Fibroblast of lung (primary cell): Measurements from ENCODE around the gene DDX10.

Experiments
- EZH2 ChIP-seq: IDR thresholded peaks from 2 replicates; pipeline ENCODE4 v1.5.1; 2012; ENCODE audit warnings: low read length, control low read depth, mild to moderate bottlenecking; ENCODE audit errors: missing control alignments
- TF ChIP-seq, protein P1 (sequence below), 2 donors: IDR thresholded peaks in 1 of 2; conservative IDR thresholded peaks in 1 of 2; 1 replicate in 1 of 2; 2 replicates in 1 of 2; pipeline ENCODE4 v1.5.1; 2011 to 2012; ENCODE audit warnings: low read length in 2 of 2, control low read depth in 1 of 2, inconsistent platforms in 1 of 2, low read depth in 1 of 2, mild to moderate bottlenecking in 1 of 2

DNA sequence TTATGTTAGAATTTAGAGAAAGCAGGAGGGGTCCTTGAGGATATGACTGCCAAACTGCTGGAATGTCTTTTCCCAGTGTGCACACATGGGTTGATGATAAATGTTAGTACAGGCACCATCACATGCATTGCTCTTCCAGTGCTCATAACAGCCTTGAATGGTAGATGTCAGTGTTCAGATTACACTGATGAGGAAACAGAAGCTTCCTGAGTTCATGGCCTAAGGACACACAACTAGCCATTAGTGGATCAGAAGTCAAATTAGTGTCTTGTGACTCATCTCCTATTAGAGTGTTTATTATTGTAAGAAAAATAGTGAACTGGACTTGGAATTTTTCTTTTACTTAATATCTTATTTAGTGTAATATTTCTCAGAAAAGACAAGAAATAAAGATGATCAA is 241.5 kb downstream of the DDX10 start:
- TF ChIP-seq, protein P1, sequence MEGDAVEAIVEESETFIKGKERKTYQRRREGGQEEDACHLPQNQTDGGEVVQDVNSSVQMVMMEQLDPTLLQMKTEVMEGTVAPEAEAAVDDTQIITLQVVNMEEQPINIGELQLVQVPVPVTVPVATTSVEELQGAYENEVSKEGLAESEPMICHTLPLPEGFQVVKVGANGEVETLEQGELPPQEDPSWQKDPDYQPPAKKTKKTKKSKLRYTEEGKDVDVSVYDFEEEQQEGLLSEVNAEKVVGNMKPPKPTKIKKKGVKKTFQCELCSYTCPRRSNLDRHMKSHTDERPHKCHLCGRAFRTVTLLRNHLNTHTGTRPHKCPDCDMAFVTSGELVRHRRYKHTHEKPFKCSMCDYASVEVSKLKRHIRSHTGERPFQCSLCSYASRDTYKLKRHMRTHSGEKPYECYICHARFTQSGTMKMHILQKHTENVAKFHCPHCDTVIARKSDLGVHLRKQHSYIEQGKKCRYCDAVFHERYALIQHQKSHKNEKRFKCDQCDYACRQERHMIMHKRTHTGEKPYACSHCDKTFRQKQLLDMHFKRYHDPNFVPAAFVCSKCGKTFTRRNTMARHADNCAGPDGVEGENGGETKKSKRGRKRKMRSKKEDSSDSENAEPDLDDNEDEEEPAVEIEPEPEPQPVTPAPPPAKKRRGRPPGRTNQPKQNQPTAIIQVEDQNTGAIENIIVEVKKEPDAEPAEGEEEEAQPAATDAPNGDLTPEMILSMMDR (conservative IDR thresholded peaks at IDR 0.05 in 1 of 2, IDR thresholded peaks at IDR 0.05 in 1 of 2; ENCODE audit: low read depth in 1 of 2, low read length in 2 of 2): no peak
- no peak for TF ChIP-seq EZH2
